KMS-11 (cell line): ENCODE measurements around the gene GPR176.

Experiments used
- H2AFZ ChIP-seq: fragments of 200-600 bp; sonication (generic); 2 replicates; pipeline ENCODE4 v1.6.1; 2016; ENCODE audit warnings: antibody characterized with exemption, mixed run types, low read depth
- H3K27ac ChIP-seq: fragments of 200-600 bp; sonication (generic); 2 replicates; pipeline ENCODE4 v1.6.1; 2016; ENCODE audit warnings: mild to moderate bottlenecking, mixed run types
- H3K27me3 ChIP-seq: fragments of 200-600 bp; sonication (generic); 2 replicates; pipeline ENCODE4 v1.6.1; 2017; ENCODE audit warnings: mild to moderate bottlenecking, low read depth, mixed run types, moderate library complexity; ENCODE audit not compliant: insufficient read depth
- H3K36me3 ChIP-seq: fragments of 200-600 bp; sonication (generic); 2 replicates; pipeline ENCODE4 v1.6.1; 2017; ENCODE audit warnings: mild to moderate bottlenecking, mixed run types; ENCODE audit not compliant: insufficient read depth
- H3K4me1 ChIP-seq: fragments of 200-600 bp; sonication (generic); 2 replicates; pipeline ENCODE4 v1.6.1; 2016; ENCODE audit warnings: mild to moderate bottlenecking, low read depth, mixed run types; ENCODE audit not compliant: poor library complexity, severe bottlenecking
- H3K4me2 ChIP-seq: fragments of 200-600 bp; sonication (generic); 2 replicates; pipeline ENCODE4 v1.7.0; 2016; ENCODE audit warnings: mild to moderate bottlenecking, mixed run types
- H3K4me3 ChIP-seq: fragments of 200-600 bp; sonication (generic); IDR thresholded peaks from 2 replicates; pipeline ENCODE4 v1.6.1; 2017; ENCODE audit warnings: low read depth, low read length, mixed read lengths; ENCODE audit not compliant: insufficient read depth
- H3K79me2 ChIP-seq: fragments of 200-600 bp; sonication (generic); 2 replicates; pipeline ENCODE4 v1.6.1; 2016; ENCODE audit warnings: low read depth, mixed run types; ENCODE audit not compliant: insufficient read depth
- H3K9ac ChIP-seq: fragments of 200-600 bp; sonication (generic); 2 replicates; pipeline ENCODE4 v1.6.1; 2016; ENCODE audit warnings: mild to moderate bottlenecking, mixed run types
- H4K20me1 ChIP-seq: fragments of 200-600 bp; sonication (generic); 2 replicates; pipeline ENCODE4 v1.6.1; 2016; ENCODE audit warnings: mild to moderate bottlenecking, mixed run types; ENCODE audit not compliant: insufficient read depth
- CTCF ChIP-seq: fragments of 200-600 bp; sonication (generic); conservative IDR thresholded peaks from 2 replicates; pipeline ENCODE4 v1.6.1; 2017; ENCODE audit warnings: low read depth, mild to moderate bottlenecking, antibody characterized with exemption, low read length, moderate library complexity, mixed read lengths

The GPR176 gene

DNA sequence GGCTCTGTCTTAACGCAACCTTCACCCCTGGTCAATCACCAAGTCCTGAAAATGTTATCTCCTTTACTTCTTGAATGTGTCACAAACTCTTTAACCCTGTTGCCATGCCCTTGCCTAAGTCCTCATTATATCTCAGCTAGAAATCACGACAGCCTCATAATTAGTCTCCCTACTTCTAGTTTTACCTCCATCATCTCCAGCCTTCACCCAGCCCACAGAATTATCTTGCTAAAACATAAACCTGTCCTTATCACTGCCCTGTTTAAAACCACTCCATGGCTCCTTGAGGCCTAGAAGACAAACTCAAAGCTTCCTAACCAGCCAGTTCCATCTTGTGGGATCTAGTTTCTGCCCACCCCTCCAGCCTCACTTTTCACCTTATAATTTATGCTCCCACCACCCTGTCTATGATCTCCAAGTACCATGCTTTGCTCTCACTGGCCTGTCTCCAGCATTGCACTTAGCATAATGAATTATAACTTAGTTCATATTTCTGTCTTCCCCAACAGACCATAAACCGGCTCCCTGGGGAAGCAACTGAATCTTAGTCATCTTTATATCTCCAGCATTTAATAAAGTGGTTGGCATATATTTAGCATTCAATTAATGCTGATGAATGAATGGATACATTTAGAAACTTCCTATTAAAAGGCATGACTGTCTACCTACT, 39.2 kb downstream of the GPR176 start:
- no peaks in the 10 kb centered on the region for H4K20me1 ChIP-seq
- no peak overlapping the region for H3K9ac ChIP-seq
- no peaks in the 10 kb centered on the region for H3K4me1 ChIP-seq
- no peak overlapping the region for H2AFZ ChIP-seq
- no peak overlapping the region for H3K27ac ChIP-seq
- no peaks in the 10 kb centered on the region for H3K36me3 ChIP-seq
- H3K4me3 ChIP-seq, result no peak overlapping the region
- H3K79me2 ChIP-seq, result no peaks in the 10 kb centered on the region
- no peak for TF ChIP-seq CTCF
- H3K4me2 ChIP-seq, result no peak overlapping the region
- no peaks in the 10 kb centered on the region for H3K27me3 ChIP-seq

- H3K9ac ChIP-seq, result no peak overlapping the region
- H3K36me3 ChIP-seq, result no peaks in the 10 kb centered on the region
- no peak overlapping the region for H3K4me2 ChIP-seq
- H3K79me2 ChIP-seq, result no peaks in the 10 kb centered on the region
- H3K4me3 ChIP-seq, result no peak overlapping the region
- H3K27ac ChIP-seq, result no peak overlapping the region
- no peaks in the 10 kb centered on the region for H3K27me3 ChIP-seq
- TF ChIP-seq CTCF, result no peak
- no peak overlapping the region for H2AFZ ChIP-seq
- H4K20me1 ChIP-seq, result no peaks in the 10 kb centered on the region
- H3K4me1 ChIP-seq, result no peaks in the 10 kb centered on the region
Observed at GRCh38 chr15:39878406-39878785, 41.7 kb downstream of the GPR176 start.

DNA sequence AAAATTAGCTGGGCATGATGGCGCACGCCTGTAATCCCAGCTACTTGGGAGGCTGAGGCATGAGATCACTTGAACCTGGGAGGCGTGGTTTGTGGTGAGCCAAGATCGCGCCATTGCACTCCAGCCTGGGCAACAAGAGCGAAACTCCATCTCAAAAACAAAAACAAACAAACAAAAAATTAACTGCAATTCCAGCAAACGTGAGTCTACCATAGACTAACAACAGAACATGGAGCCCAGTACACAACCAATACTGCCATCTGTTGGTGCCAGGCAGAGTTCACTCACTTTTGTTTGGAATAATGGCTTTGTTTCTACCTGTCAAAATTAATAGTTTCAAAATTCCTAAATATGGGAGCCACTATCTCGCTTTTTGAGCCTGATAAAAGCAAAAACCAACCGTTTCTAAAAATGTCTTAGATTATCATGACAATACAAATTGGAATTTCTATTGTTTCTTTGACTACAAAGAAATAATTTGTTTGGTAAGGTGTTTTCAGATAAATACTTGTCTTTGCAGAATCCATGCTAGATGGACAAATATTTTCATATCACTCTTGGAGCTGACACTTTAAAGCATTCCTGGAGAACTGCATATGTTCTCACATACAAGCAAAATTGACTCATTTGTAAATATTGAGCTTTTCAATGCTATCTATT, 45.0 kb downstream of the GPR176 start:
- H3K27ac ChIP-seq, result no peak overlapping the region
- no peaks in the 10 kb centered on the region for H3K36me3 ChIP-seq
- H3K4me1 ChIP-seq, result no peaks in the 10 kb centered on the region
- no peaks in the 10 kb centered on the region for H4K20me1 ChIP-seq
- no peak overlapping the region for H3K4me3 ChIP-seq
- peak; percentile 66 for TF ChIP-seq CTCF
- no peak overlapping the region; the same call in 1 of the 2 replicates for H2AFZ ChIP-seq
- H3K4me2 ChIP-seq, result no peak overlapping the region
- no peak overlapping the region for H3K9ac ChIP-seq
- no peaks in the 10 kb centered on the region for H3K79me2 ChIP-seq
- no peaks in the 10 kb centered on the region for H3K27me3 ChIP-seq

GRCh38 chr15:39873978-39874377, 46.1 kb downstream of the GPR176 start:
- H3K27ac ChIP-seq, result no peak overlapping the region
- no peaks in the 10 kb centered on the region for H4K20me1 ChIP-seq
- no peak overlapping the region for H3K4me2 ChIP-seq
- no peaks in the 10 kb centered on the region for H3K27me3 ChIP-seq
- H3K36me3 ChIP-seq, result no peaks in the 10 kb centered on the region
- H2AFZ ChIP-seq, result no peak overlapping the region
- H3K4me3 ChIP-seq, result no peak overlapping the region
- H3K79me2 ChIP-seq, result no peaks in the 10 kb centered on the region
- no peak overlapping the region for H3K9ac ChIP-seq
- H3K4me1 ChIP-seq, result no peaks in the 10 kb centered on the region
- TF ChIP-seq CTCF, result no peak
